AG09309 (cell line): ENCODE measurements around the gene FGF6.

Experiments
- DNase-seq: peaks from one replicate; pipeline ENCODE4 v3.0.0-alpha.2; 2010; ENCODE audit warnings: low read depth
- H3K4me3 ChIP-seq: 2 replicates; pipeline ENCODE4 v1.5.1; 2011; ENCODE audit warnings: mild to moderate bottlenecking, low read depth, low read length, moderate library complexity; ENCODE audit not compliant: control insufficient read depth
- CTCF ChIP-seq: IDR thresholded peaks from 2 replicates; pipeline ENCODE4 v1.5.1; 2011; ENCODE audit warnings: mild to moderate bottlenecking, low read depth, low read length, inconsistent platforms; ENCODE audit not compliant: insufficient read depth, control insufficient read depth; ENCODE audit errors: missing control alignments

FGF6 gene

GRCh38 chr12:4392223-4392742 is 53.3 kb downstream of the FGF6 start:
- H3K4me3 ChIP-seq: no peak overlapping the region
- no peak for TF ChIP-seq CTCF
- no peak for DNase-seq

- H3K4me3 ChIP-seq: no peak overlapping the region
- no peak for DNase-seq
- TF ChIP-seq CTCF: no peak
Observed at GRCh38 chr12:4388662-4389061, 57.0 kb downstream of the FGF6 start.

GRCh38 chr12:4388032-4388431 is 57.6 kb downstream of the FGF6 start:
- DNase-seq: no peak
- no peak for TF ChIP-seq CTCF
- H3K4me3 ChIP-seq: no peak overlapping the region

- no peak overlapping the region for H3K4me3 ChIP-seq
- DNase-seq: no peak
- TF ChIP-seq CTCF: no peak
Observed at GRCh38 chr12:4387607-4388006, 58.0 kb downstream of the FGF6 start.

- DNase-seq: no peak
- no peak for TF ChIP-seq CTCF
- no peak overlapping the region for H3K4me3 ChIP-seq
Observed at GRCh38 chr12:4386801-4387200, 58.8 kb downstream of the FGF6 start.
